ENCODE measurements around the gene CDK5RAP1. TPM values are rescaled to one million over a fixed set of nuclear protein-coding genes. Genes with fewer than 3 reads are reported as not detected.

The CDK5RAP1 gene
- total and polyA plus RNA-seq, 8 donors = 12.0 to 38.7 (median 19.6) TPM

DNA sequence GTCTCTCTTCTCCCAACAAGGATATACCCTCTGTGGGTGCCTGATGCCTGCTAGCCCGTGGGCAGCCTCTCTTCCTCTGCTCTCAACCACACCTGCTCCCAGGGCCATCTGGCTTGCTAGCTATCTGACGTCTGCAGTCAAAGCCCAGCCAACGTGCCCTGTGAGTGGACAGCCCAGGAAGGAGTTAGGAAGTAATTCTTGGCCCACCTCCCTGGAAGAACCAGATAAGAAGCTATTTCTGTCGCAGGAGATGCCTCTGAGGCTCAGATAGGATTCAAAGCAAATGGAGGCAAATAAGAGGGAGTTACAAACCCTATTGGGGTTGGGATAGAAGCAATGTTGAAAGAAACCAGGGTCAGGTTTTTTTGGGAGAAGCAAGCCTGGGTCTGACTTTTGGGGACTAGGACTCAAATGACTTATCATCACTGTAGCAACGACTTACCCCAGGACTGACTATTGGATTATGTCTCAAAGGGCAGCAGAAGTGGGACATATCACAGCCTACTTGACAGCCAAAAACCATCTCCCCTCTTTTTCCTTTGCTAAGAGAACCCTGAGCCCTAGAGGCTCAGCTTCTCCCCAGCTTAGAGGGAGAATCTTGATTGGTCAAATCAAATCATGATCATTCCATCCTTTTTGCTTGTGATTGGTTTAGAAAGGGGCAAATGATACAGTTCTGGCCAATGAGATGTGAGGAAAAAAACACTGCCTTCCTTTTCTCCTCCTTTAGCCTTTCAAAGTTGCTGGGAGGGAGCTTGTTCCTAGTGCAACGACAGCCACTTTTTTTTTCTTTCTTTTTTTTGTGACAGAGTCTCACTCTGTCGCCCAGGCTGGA lies 18.0 kb upstream of the CDK5RAP1 start:
- intact Hi-C loops (cut with DNase I; ENCODE audit: low total_unique reads) = no loop called here
- Histone ChIP-seq H3K4me1 (peaks cover 0 to 30% (median 20%) of the 10 kb centered on the region in 4 donors), H3K4me3 (no peak overlapping the region), H3K27ac (no peak overlapping the region), H3K27me3 (no peaks in the 10 kb centered on the region), H3K36me3 (peaks cover 0 to 21% (median 5%) of the 10 kb centered on the region in 4 donors), H3K9me3 (no peaks in the 10 kb centered on the region)
- no peak for TF ChIP-seq EP300 (IDR thresholded peaks at IDR 0.05)
- TF ChIP-seq, protein P1, sequence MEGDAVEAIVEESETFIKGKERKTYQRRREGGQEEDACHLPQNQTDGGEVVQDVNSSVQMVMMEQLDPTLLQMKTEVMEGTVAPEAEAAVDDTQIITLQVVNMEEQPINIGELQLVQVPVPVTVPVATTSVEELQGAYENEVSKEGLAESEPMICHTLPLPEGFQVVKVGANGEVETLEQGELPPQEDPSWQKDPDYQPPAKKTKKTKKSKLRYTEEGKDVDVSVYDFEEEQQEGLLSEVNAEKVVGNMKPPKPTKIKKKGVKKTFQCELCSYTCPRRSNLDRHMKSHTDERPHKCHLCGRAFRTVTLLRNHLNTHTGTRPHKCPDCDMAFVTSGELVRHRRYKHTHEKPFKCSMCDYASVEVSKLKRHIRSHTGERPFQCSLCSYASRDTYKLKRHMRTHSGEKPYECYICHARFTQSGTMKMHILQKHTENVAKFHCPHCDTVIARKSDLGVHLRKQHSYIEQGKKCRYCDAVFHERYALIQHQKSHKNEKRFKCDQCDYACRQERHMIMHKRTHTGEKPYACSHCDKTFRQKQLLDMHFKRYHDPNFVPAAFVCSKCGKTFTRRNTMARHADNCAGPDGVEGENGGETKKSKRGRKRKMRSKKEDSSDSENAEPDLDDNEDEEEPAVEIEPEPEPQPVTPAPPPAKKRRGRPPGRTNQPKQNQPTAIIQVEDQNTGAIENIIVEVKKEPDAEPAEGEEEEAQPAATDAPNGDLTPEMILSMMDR (IDR thresholded peaks at IDR 0.05) = no peak
- no peak for TF ChIP-seq POLR2AphosphoS5 (IDR thresholded peaks at IDR 0.05)
- TF ChIP-seq POLR2A (IDR thresholded peaks at IDR 0.05) = no peak
- peak in 1 of 2 donors; percentile 34 for DNase-seq
- 52 to 59% (median 55%) methylated on average over 7 of the region's 7 CpGs for WGBS, 5 donors

GRCh38 chr20:33418033-33418432 lies 16.7 kb upstream of the CDK5RAP1 start:
- Histone ChIP-seq H3K36me3 (peaks cover 0 to 24% (median 5%) of the 10 kb centered on the region in 4 donors), H3K27me3 (no peaks in the 10 kb centered on the region), H3K27ac (no peak overlapping the region), H3K4me3 (no peak overlapping the region), H3K9me3 (no peaks in the 10 kb centered on the region), H3K4me1 (peaks cover 0 to 17% (median 10%) of the 10 kb centered on the region in 4 donors)
- DNase-seq = no peak
- TF ChIP-seq EP300 (IDR thresholded peaks at IDR 0.05) (no peak), POLR2A (IDR thresholded peaks at IDR 0.05) (no peak), POLR2AphosphoS5 (IDR thresholded peaks at IDR 0.05) (no peak)
- TF ChIP-seq, protein P1 (IDR thresholded peaks at IDR 0.05) = no peak
- WGBS, 5 donors = 85 to 95% (median 88%) methylated on average over 3 of the region's 3 CpGs
- intact Hi-C loops (cut with DNase I; ENCODE audit: low total_unique reads) = no loop called here

- no peak overlapping the region for H3K4me3 ChIP-seq
- no peaks in the 10 kb centered on the region for H3K27me3 ChIP-seq
- DNase-seq = peak; percentile 45 to 52
- peaks cover 0 to 9% (median 4%) of the 10 kb centered on the region in 4 donors for H3K4me1 ChIP-seq
- peaks cover 9 to 45% (median 24%) of the 10 kb centered on the region in 4 donors for H3K36me3 ChIP-seq
- TF ChIP-seq POLR2AphosphoS5 (IDR thresholded peaks at IDR 0.05) (peak in 1 of 3 donors; percentile 20), POLR2A (IDR thresholded peaks at IDR 0.05) (no peak)
- TF ChIP-seq, protein P1 (IDR thresholded peaks at IDR 0.05) = peak in 4 of 7 experiments; percentile 14 to 39 (median 30)
- no peaks in the 10 kb centered on the region for H3K9me3 ChIP-seq
- H3K27ac ChIP-seq = no peak overlapping the region
- WGBS, 5 donors = 33 to 44% (median 37%) methylated on average over 8 of the region's 8 CpGs
- intact Hi-C loops (cut with DNase I; ENCODE audit: low total_unique reads) = no loop called here
Measured at GRCh38 chr20:33415948-33416347, 14.6 kb upstream of the CDK5RAP1 start.

- Histone ChIP-seq H3K27ac (no peak overlapping the region), H3K27me3 (no peaks in the 10 kb centered on the region), H3K36me3 (peaks cover 17 to 77% (median 54%) of the 10 kb centered on the region in 4 donors), H3K9me3 (no peaks in the 10 kb centered on the region), H3K4me3 (no peak overlapping the region), H3K4me1 (peaks cover 0 to 18% (median 4%) of the 10 kb centered on the region in 4 donors)
- no peak for DNase-seq
- WGBS, 5 donors = 58 to 95% (median 88%) methylated on average over 1 to 8 of the region's 8 CpGs
- intact Hi-C loops (cut with DNase I; ENCODE audit: low total_unique reads) = no loop called here
- TF ChIP-seq POLR2AphosphoS5 (IDR thresholded peaks at IDR 0.05) (no peak), POLR2A (IDR thresholded peaks at IDR 0.05) (no peak), EP300 (IDR thresholded peaks at IDR 0.05) (no peak)
- TF ChIP-seq, protein P1 (IDR thresholded peaks at IDR 0.05) = no peak
Measured at GRCh38 chr20:33412484-33412838, 11.1 kb upstream of the CDK5RAP1 start.
